ENCODE results near the gene HOXA9.

Gene HOXA9

DNA sequence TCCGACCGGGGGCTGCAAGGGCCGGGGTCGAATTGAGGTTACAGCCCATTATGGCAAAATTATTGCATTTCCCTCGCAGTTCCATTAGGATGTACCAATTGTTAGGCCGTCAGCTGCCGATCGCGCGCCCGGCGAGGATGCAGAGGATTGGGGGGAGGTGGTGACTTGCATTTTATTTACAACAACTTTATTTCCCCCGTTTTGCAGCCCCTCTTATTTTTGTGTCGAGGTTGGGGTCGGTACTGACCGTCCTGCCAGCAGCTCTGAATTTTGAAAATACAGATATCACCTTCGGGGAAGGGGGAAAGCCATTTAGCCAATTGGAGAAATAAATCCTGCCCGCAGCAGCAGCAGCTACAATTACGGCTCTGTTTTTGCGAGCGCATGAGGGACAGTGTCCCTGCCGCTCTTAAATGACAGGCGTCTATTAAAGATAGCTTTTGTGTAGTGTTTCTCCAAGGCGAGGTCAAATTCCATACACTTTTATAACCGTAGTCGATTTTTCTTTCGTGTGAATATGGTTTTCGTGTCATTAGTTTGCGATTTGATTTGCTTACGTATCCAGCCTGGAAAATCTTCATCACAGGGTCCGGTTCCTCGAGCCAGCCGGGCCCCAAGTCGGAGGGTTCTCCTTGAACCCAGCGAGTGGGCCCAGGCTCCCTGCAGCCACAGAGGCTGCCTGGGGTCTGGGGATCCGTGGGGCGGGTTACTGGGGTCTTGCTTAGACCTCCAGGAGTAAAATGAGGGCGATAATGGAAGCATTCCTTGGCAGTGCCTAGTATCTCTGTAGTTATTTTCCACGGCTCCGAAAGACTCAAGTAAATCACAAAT is 21.2 kb downstream of the HOXA9 start:
- H3K9ac ChIP-seq (ENCODE audit: low read depth, low read length): no peak overlapping the region
- peaks cover 14% of the 10 kb centered on the region; the same call in 1 of the 2 replicates for H3K9me3 ChIP-seq (ENCODE audit: insufficient read depth, low read depth, low read length)
- H3K36me3 ChIP-seq (ENCODE audit: insufficient read depth, low read depth, low read length): no peaks in the 10 kb centered on the region
- no peaks in the 10 kb centered on the region for H3K4me1 ChIP-seq (ENCODE audit: insufficient read depth, low read length)
- no peak overlapping the region for H3K4me3 ChIP-seq (ENCODE audit: low read length)
- H3K27ac ChIP-seq (ENCODE audit: low read length): no peak overlapping the region
- peaks cover 100% of the 10 kb centered on the region for H3K27me3 ChIP-seq (ENCODE audit: insufficient read depth, low read length)

DNA sequence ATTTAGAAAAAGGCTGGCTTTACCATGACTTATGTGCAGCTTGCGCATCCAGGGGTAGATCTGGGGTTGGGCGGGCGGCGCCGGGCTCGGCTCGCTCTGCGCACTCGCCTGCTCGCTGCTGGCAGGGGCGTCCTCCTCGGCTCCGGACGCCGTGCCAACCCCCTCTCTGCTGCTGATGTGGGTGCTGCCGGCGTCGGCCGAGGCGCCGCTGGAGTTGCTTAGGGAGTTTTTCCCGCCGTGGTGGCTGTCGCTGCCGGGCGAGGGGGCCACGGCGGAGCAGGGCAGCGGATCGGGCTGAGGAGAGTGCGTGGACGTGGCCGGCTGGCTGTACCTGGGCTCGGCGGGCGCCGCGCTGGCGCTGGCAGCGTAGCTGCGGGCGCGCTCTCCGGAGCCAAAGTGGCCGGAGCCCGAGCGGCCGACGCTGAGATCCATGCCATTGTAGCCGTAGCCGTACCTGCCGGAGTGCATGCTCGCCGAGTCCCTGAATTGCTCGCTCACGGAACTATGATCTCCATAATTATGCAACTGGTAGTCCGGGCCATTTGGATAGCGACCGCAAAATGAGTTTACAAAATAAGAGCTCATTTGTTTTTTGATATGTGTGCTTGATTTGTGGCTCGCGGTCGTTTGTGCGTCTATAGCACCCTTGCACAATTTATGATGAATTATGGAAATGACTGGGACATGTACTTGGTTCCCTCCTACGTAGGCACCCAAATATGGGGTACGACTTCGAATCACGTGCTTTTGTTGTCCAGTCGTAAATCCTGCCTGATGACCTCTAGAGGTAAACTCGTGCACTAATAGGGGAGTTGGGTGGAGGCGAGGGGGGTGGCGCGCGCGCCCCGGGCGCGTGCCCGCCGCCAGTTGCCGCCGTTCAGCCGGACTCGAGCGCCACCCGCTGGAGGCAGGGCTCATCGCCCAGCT is 22.1 kb downstream of the HOXA9 start, which contains the start of gene HOXA5:
TSS of gene HOXA5 (minus strand) at position 659 of the 927 bp plus-strand sequence. CDS start at position 585, 74 bp downstream.
- Histone ChIP-seq H3K4me3 (ENCODE audit: low read length) (peak within 1 kb of the TSS; percentile 66), H3K27me3 (ENCODE audit: insufficient read depth, low read length) (peaks cover 100% of the 10 kb centered on the region), H3K4me1 (ENCODE audit: insufficient read depth, low read length) (no peaks in the 10 kb centered on the region), H3K9ac (ENCODE audit: low read depth, low read length) (no peak within 1 kb of the TSS), H3K9me3 (ENCODE audit: insufficient read depth, low read depth, low read length) (peaks cover 14% of the 10 kb centered on the region; the same call in 1 of the 2 replicates), H3K27ac (ENCODE audit: low read length) (no peak within 1 kb of the TSS), H3K36me3 (ENCODE audit: insufficient read depth, low read depth, low read length) (no peaks in the 10 kb centered on the region)

DNA sequence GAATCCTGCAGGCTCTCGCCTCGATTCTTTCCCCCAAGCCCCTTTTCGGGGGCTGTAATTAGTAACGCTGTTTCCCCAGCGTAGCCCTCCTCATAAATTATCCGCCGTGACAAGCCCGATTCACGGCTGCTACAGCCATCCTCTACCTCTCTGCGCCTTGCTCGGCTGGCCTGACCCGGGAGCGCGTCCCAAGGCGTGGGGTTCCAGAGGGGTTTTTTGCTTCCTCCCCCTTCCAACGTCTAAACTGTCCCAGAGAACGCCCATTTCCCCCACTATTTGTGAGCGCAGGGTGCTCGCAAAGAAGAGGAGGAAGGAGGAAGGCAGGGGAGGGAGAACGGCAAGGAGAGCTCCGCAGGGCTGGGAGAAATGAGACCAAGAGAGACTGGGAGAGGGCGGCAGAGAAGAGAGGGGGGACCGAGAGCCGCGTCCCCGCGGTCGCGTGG is 22.7 kb downstream of the HOXA9 start:
- Histone ChIP-seq H3K9ac (ENCODE audit: low read depth, low read length) (no peak overlapping the region), H3K4me3 (ENCODE audit: low read length) (peak overlapping the region; percentile 66), H3K27ac (ENCODE audit: low read length) (no peak overlapping the region), H3K36me3 (ENCODE audit: insufficient read depth, low read depth, low read length) (no peaks in the 10 kb centered on the region), H3K4me1 (ENCODE audit: insufficient read depth, low read length) (no peaks in the 10 kb centered on the region), H3K27me3 (ENCODE audit: insufficient read depth, low read length) (peaks cover 100% of the 10 kb centered on the region), H3K9me3 (ENCODE audit: insufficient read depth, low read depth, low read length) (peaks cover 14% of the 10 kb centered on the region; the same call in 1 of the 2 replicates)

DNA sequence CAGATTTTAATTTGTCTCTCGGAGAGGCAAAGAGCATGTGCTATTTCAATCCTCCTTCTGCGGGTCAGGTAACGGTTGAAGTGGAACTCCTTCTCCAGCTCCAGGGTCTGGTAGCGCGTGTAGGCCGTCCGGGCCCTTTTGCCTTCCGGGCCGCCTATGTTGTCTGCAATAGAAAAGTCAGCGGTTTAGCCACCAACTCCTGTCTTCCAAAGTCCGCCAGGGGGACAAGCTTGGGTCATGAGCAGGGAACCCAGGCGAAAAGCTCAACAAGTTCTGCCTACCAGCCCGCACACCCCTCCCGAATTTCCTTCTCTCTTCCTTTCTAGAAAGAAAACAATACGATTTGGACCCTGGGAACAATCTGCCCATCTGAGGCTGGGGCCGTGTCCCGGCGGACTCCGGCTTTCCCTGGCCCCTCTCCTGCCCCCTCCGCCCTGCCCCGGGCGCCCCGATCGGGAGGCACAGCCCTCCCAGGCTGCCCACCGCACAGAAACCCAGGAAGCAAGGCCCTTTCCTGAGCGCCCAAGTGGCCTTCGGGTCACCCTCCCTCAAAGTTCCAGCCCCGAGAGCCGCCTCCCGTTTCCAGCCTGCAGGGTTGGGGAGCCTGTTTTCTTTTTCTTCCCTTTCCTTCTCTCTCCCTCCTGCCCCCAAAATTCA is 23.3 kb downstream of the HOXA9 start:
- Histone ChIP-seq H3K27ac (ENCODE audit: low read length) (no peak overlapping the region), H3K4me3 (ENCODE audit: low read length) (no peak overlapping the region), H3K4me1 (ENCODE audit: insufficient read depth, low read length) (no peaks in the 10 kb centered on the region), H3K36me3 (ENCODE audit: insufficient read depth, low read depth, low read length) (no peaks in the 10 kb centered on the region), H3K9ac (ENCODE audit: low read depth, low read length) (no peak overlapping the region), H3K27me3 (ENCODE audit: insufficient read depth, low read length) (peaks cover 100% of the 10 kb centered on the region), H3K9me3 (ENCODE audit: insufficient read depth, low read depth, low read length) (peaks cover 12% of the 10 kb centered on the region; the same call in 1 of the 2 replicates)

DNA sequence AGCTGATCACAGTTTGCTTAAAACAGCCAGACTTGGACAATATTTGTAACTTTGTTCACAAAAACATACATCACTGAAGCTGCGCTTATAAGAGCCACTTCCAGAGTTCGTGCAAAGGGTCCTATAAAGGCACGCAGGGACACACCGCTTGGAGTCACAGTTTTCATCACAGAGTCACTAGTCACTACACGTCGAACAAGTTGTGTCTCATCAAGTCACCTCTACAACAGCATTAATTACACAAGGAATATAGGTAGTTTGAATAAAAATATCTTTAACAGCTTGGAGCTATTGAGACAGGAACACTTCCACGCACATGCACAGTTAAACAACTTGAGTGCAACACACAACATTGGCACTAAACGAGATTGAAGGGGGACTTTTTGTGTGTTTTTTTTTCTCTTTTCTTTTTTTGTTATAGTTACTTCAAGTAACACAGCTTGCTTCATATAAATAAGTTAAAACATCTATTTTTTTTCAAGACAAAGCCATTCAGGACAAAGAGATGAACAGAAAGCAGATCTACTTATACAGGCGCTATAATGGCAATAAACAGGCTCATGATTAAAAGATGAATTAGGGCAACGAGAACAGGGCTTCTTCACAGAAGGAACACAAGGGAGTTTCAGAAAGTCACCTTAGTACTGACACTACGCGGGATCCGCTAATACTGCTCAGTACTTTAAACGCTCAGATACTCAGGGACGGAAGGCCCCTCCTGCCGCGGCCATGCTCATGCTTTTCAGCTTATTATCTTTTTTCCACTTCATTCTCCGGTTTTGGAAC is 24.0 kb downstream of the HOXA9 start:
- Histone ChIP-seq H3K9me3 (ENCODE audit: insufficient read depth, low read depth, low read length) (peaks cover 5% of the 10 kb centered on the region; the same call in 1 of the 2 replicates), H3K4me1 (ENCODE audit: insufficient read depth, low read length) (no peaks in the 10 kb centered on the region), H3K9ac (ENCODE audit: low read depth, low read length) (no peak overlapping the region), H3K36me3 (ENCODE audit: insufficient read depth, low read depth, low read length) (no peaks in the 10 kb centered on the region), H3K4me3 (ENCODE audit: low read length) (no peak overlapping the region), H3K27me3 (ENCODE audit: insufficient read depth, low read length) (peaks cover 100% of the 10 kb centered on the region), H3K27ac (ENCODE audit: low read length) (no peak overlapping the region)

DNA sequence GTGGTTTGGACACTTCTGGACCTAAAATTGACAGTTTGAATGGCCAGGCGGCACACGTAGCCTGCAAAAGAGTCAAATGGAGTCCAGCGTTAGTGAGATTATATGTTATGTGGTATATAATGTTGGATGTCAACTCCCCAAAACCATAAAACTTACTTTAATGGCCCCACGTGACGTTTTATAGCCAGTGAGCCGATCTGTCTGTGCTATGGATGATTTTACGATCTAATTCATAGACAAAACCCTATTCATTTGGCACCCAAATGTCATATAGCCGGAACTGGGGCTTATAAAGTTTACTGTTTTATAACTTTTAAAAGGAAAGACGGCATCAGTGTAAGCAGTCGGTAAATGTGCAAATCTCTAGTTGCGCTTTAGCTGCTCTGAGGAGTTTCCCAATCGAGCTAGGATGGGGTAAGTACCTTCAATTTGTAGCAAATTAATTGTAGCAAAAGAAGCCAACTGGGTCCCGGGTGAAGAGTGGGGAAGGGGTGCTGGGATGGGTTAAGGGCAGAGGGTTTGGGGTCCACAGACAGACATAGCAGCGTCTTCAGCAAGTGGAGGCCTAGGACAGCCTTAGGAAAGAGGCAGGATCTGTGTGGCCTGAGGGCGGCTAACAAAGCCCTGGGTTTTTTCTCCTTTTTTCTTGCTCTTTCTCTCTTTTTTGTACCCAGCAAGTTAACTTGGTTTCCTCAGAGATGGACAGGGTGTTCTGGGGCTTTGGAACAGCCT is 25.0 kb downstream of the HOXA9 start:
- peaks cover 100% of the 10 kb centered on the region for H3K27me3 ChIP-seq (ENCODE audit: insufficient read depth, low read length)
- H3K9ac ChIP-seq (ENCODE audit: low read depth, low read length): no peak overlapping the region
- peaks cover 5% of the 10 kb centered on the region; the same call in 1 of the 2 replicates for H3K9me3 ChIP-seq (ENCODE audit: insufficient read depth, low read depth, low read length)
- no peak overlapping the region for H3K4me3 ChIP-seq (ENCODE audit: low read length)
- no peaks in the 10 kb centered on the region for H3K4me1 ChIP-seq (ENCODE audit: insufficient read depth, low read length)
- H3K27ac ChIP-seq (ENCODE audit: low read length): no peak overlapping the region
- no peaks in the 10 kb centered on the region for H3K36me3 ChIP-seq (ENCODE audit: insufficient read depth, low read depth, low read length)

DNA sequence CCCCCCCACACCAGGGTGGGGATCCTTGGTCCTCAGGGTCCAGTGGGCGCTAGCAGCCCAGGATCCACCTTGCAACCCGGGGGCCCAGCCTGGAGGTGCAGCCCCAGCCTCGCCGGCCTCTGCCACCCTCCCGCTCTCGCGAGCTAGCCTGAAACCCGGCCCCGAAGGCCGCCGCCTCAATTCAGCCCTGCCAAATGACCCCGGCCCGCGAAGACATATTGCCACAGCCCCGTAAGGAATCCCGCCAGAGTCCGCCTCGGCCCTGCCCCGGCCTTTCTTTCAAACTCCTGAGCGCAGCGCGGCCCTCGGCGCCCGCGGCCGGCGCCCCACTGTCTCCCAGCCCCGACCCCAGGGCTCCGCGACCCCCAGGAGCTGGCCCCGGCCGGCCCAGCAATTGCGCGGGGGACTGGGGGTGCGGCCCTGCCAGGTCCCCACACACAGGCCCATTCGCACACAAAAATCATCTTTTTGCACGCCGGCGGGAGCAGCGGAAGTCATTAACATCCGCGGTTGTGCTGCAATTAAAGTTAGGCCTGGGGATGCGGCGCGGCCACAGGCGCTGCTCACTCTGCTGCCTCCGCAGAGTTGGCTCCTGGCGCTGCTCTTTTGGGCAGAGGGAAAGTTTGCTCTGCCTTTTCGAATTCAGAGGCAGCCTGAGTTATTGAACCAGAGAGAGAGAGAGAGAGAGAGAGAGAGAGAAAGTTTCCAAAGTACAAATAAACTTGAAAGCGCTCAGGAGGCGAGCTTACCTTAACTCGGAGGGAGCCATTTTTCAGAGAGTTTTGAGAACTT is 25.8 kb downstream of the HOXA9 start:
- Histone ChIP-seq H3K4me3 (ENCODE audit: low read length) (no peak overlapping the region), H3K27ac (ENCODE audit: low read length) (no peak overlapping the region), H3K9ac (ENCODE audit: low read depth, low read length) (no peak overlapping the region), H3K27me3 (ENCODE audit: insufficient read depth, low read length) (peaks cover 100% of the 10 kb centered on the region), H3K9me3 (ENCODE audit: insufficient read depth, low read depth, low read length) (peaks cover 5% of the 10 kb centered on the region; the same call in 1 of the 2 replicates), H3K36me3 (ENCODE audit: insufficient read depth, low read depth, low read length) (no peaks in the 10 kb centered on the region), H3K4me1 (ENCODE audit: insufficient read depth, low read length) (no peaks in the 10 kb centered on the region)

DNA sequence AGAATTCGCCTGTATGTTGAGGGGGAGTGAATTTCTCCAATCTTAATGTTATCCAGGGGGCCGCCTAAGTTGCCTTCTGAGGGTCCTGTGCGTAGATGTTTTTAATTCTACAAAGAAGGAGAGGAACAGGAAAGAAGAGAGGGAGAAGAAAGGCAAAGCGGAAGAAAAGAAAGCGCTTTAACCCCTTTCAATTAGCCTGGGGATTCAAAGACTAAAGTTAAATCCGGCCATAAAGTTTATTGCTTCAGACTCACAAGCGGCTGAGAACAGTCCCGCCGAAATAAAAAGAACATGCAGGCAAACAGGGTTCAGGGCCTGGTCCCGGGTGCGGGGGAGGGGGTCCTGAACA is 26.4 kb downstream of the HOXA9 start:
- Histone ChIP-seq H3K27me3 (ENCODE audit: insufficient read depth, low read length) (peaks cover 100% of the 10 kb centered on the region), H3K4me1 (ENCODE audit: insufficient read depth, low read length) (no peaks in the 10 kb centered on the region), H3K4me3 (ENCODE audit: low read length) (no peak overlapping the region), H3K9me3 (ENCODE audit: insufficient read depth, low read depth, low read length) (peaks cover 5% of the 10 kb centered on the region; the same call in 1 of the 2 replicates), H3K27ac (ENCODE audit: low read length) (no peak overlapping the region), H3K36me3 (ENCODE audit: insufficient read depth, low read depth, low read length) (no peaks in the 10 kb centered on the region), H3K9ac (ENCODE audit: low read depth, low read length) (no peak overlapping the region)

DNA sequence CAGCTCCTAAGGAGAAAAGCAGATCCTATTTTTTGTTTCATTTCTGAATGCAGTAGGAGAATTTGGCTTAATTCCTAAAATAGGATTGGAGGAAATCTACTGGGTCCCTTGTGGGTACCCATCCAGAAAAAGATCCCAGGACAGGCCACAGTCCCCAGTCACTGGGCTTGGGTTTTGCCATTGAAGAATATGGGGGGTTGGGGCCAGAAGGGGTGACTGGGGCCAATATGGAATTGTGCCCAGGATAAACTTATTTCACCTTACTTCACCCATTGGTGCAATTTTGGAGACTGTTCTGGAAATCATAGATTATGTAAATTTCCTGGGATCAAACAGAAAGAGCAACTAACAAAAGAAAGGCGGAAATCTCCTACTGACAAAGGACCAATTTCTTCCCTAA is 26.9 kb downstream of the HOXA9 start:
- Histone ChIP-seq H3K27ac (ENCODE audit: low read length) (no peak overlapping the region), H3K36me3 (ENCODE audit: insufficient read depth, low read depth, low read length) (no peaks in the 10 kb centered on the region), H3K4me1 (ENCODE audit: insufficient read depth, low read length) (no peaks in the 10 kb centered on the region), H3K9ac (ENCODE audit: low read depth, low read length) (no peak overlapping the region), H3K9me3 (ENCODE audit: insufficient read depth, low read depth, low read length) (peaks cover 5% of the 10 kb centered on the region; the same call in 1 of the 2 replicates), H3K4me3 (ENCODE audit: low read length) (no peak overlapping the region), H3K27me3 (ENCODE audit: insufficient read depth, low read length) (peaks cover 100% of the 10 kb centered on the region)

Measured in iPS-20b (cell line).